Measurements from ENCODE around the gene EIF3D. TPM values are rescaled to one million over a fixed set of nuclear protein-coding genes. Genes with fewer than 3 reads are reported as not detected.

EIF3D gene
- total RNA-seq, 1 donor from 2014 or later, result 150 TPM

DNA sequence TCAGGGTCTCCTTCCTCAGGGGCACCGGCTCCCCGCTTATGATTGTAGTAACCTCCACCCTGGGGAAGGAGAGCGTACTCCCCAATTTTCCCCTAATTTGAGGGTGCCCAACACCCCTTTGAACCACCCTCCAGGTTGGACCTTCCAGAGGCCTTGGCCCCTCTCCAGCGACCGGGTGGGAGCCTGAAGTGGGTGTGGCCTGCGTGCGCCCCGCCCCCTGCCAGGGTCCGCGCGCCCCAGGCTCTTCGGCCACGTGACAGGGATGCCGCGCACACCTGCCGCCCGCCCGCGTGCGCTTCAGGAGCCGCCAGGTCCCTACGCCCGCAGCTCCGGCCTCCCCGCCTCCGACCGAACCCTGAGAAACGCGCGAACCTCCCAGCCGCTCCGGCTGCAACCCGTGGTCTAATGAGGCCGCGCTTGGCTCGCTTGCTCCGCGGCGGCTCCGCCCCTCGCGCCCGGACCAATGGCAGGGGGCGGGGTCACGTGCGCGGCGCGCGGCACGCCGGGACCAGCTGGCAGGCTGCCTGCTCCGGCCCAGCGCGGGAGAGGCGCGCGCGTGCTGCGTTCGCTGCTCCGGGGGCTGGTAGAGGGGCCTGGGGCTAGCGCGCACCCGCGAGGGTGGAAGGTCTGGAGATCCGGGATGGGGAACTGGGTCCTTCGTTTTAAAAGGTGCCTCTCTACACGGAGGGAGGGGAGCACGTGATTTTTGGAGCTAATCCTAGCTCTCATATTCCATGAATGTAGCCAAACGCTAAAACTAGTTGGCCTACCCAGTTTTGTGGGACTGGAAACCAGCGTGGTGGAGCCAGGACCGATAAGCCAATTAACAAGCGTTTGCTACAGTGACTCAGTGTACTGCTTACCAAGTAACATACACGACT lies 22.1 kb downstream of the EIF3D start, which contains the start of gene FOXRED2:
FOXRED2 (minus strand) TSS at position 404 of the 881 bp plus-strand sequence. CDS start 618 bp downstream, outside the sequence.
- TF ChIP-seq CTCF (IDR thresholded peaks at IDR 0.05), result no peak
- peaks cover 18% of the 10 kb centered on the region for H3K4me1 Mint-ChIP-seq (ENCODE audit: unreplicated experiment)
- H3K27me3 Mint-ChIP-seq (ENCODE audit: unreplicated experiment), result no peaks in the 10 kb centered on the region
- peak within 1 kb of the TSS; percentile 69 for H3K4me3 Mint-ChIP-seq (ENCODE audit: unreplicated experiment)
- H3K9me3 Mint-ChIP-seq (ENCODE audit: unreplicated experiment), result no peaks in the 10 kb centered on the region
- DNase-seq (ENCODE audit: extremely low spot score, unreplicated experiment), result peak; percentile 96
- peaks cover 19% of the 10 kb centered on the region for H3K36me3 Mint-ChIP-seq (ENCODE audit: unreplicated experiment)
- H3K27ac Mint-ChIP-seq (ENCODE audit: unreplicated experiment), result peak within 1 kb of the TSS; percentile 11

DNA sequence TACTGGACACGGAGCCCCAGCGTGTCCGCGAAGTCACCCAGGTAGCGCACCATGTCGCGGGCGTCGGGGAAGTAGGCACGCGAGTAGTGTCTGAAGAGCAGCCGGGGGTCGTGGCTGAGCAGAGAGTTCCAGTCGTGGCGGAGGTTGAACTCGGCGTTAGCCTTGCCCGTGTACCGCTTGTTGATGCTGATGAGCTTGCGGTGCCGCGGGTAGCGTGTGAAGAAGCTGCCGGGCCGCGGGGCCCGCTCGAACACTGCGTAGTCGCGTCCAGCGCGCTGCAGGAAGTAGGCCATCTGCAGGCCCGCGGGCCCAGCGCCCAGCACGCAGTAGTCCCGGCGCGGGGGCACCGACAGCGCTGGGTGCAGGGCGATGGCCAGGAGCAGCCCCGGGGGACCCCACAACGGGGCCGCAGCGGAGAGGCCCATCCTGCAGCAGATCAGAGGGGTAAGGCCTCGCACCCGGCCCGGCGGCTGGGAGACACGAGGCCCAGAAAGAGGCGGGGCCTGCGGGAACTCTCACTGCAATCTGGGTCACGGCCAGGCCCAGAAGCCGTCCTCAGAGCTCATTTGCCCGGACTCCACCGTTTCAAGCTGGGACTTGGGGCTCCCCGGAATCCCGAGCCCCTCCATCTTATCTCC lies 22.8 kb downstream of the EIF3D start:
- H3K27ac Mint-ChIP-seq (ENCODE audit: unreplicated experiment), result no peak overlapping the region
- DNase-seq (ENCODE audit: extremely low spot score, unreplicated experiment), result no peak
- peaks cover 18% of the 10 kb centered on the region for H3K4me1 Mint-ChIP-seq (ENCODE audit: unreplicated experiment)
- peak overlapping the region; percentile 69 for H3K4me3 Mint-ChIP-seq (ENCODE audit: unreplicated experiment)
- no peaks in the 10 kb centered on the region for H3K27me3 Mint-ChIP-seq (ENCODE audit: unreplicated experiment)
- H3K9me3 Mint-ChIP-seq (ENCODE audit: unreplicated experiment), result no peaks in the 10 kb centered on the region
- TF ChIP-seq CTCF (IDR thresholded peaks at IDR 0.05), result no peak
- peaks cover 12% of the 10 kb centered on the region for H3K36me3 Mint-ChIP-seq (ENCODE audit: unreplicated experiment)

GRCh38 chr22:36497910-36498665 lies 30.9 kb downstream of the EIF3D start:
- no peak for DNase-seq (ENCODE audit: extremely low spot score, unreplicated experiment)
- Mint-ChIP-seq H3K4me3 (ENCODE audit: unreplicated experiment) (no peak overlapping the region), H3K9me3 (ENCODE audit: unreplicated experiment) (no peaks in the 10 kb centered on the region), H3K4me1 (ENCODE audit: unreplicated experiment) (no peaks in the 10 kb centered on the region), H3K27me3 (ENCODE audit: unreplicated experiment) (no peaks in the 10 kb centered on the region), H3K36me3 (ENCODE audit: unreplicated experiment) (peaks cover 22% of the 10 kb centered on the region), H3K27ac (ENCODE audit: unreplicated experiment) (no peak overlapping the region)
- no peak for TF ChIP-seq CTCF (IDR thresholded peaks at IDR 0.05)

- no peaks in the 10 kb centered on the region for H3K4me1 Mint-ChIP-seq (ENCODE audit: unreplicated experiment)
- H3K27me3 Mint-ChIP-seq (ENCODE audit: unreplicated experiment), result no peaks in the 10 kb centered on the region
- H3K9me3 Mint-ChIP-seq (ENCODE audit: unreplicated experiment), result no peaks in the 10 kb centered on the region
- H3K27ac Mint-ChIP-seq (ENCODE audit: unreplicated experiment), result no peak overlapping the region
- no peak for DNase-seq (ENCODE audit: extremely low spot score, unreplicated experiment)
- no peak overlapping the region for H3K4me3 Mint-ChIP-seq (ENCODE audit: unreplicated experiment)
- peaks cover 25% of the 10 kb centered on the region for H3K36me3 Mint-ChIP-seq (ENCODE audit: unreplicated experiment)
- TF ChIP-seq CTCF (IDR thresholded peaks at IDR 0.05), result no peak
Observed at GRCh38 chr22:36493690-36494110, 35.3 kb downstream of the EIF3D start.

All from osteocyte (in vitro differentiated cells).